Osteocyte (in vitro differentiated cells): ENCODE data around the gene UGP2. TPM values are rescaled to one million over a fixed set of nuclear protein-coding genes. Genes with fewer than 3 reads are reported as not detected.

Experiments used
- DNase-seq: peaks from one replicate; pipeline ENCODE4 v3.0.0; 2021; ENCODE audit warnings: mixed read lengths; ENCODE audit not compliant: unreplicated experiment; ENCODE audit errors: extremely low spot score
- H3K27ac Mint-ChIP-seq: one replicate; pipeline ENCODE4 v1.8.0; 2021; ENCODE audit warnings: mild to moderate bottlenecking, mixed read lengths; ENCODE audit not compliant: unreplicated experiment
- H3K27me3 Mint-ChIP-seq: one replicate; pipeline ENCODE4 v1.8.0; 2021; ENCODE audit warnings: mixed read lengths; ENCODE audit not compliant: unreplicated experiment
- H3K36me3 Mint-ChIP-seq: one replicate; pipeline ENCODE4 v1.8.0; 2021; ENCODE audit warnings: mixed read lengths; ENCODE audit not compliant: unreplicated experiment
- H3K4me1 Mint-ChIP-seq: one replicate; pipeline ENCODE4 v1.8.0; 2021; ENCODE audit warnings: mixed read lengths; ENCODE audit not compliant: unreplicated experiment
- H3K4me3 Mint-ChIP-seq: one replicate; pipeline ENCODE4 v1.8.0; 2021; ENCODE audit warnings: mild to moderate bottlenecking, moderate library complexity, mixed read lengths; ENCODE audit not compliant: unreplicated experiment
- H3K9me3 Mint-ChIP-seq: one replicate; pipeline ENCODE4 v1.8.0; 2021; ENCODE audit warnings: mixed read lengths; ENCODE audit not compliant: unreplicated experiment
- CTCF ChIP-seq: fragments of 200-600 bp; sonication (generic); IDR thresholded peaks from 2 replicates; pipeline ENCODE4 v1.5.0; 2021; ENCODE audit warnings: antibody characterized with exemption, mild to moderate bottlenecking, moderate library complexity
- total RNA-seq: library from RNA; stranded (reverse); gene quantifications from 2 replicates; pipeline ENCODE4 v1.2.1, GENCODE V29; 2021

The UGP2 gene
- total RNA-seq, 1 donor from 2014 or later: 109 TPM

- peak overlapping the region; percentile 42 for H3K4me3 Mint-ChIP-seq
- peak overlapping the region; percentile 95 for H3K27ac Mint-ChIP-seq
- no peak for TF ChIP-seq CTCF
- H3K27me3 Mint-ChIP-seq: no peaks in the 10 kb centered on the region
- peaks cover 85% of the 10 kb centered on the region for H3K4me1 Mint-ChIP-seq
- DNase-seq: no peak
- peaks cover 2% of the 10 kb centered on the region for H3K36me3 Mint-ChIP-seq
- H3K9me3 Mint-ChIP-seq: no peaks in the 10 kb centered on the region
These were observed 8.5 kb downstream of the UGP2 start for GRCh38 chr2:63850204-63850571.

DNA sequence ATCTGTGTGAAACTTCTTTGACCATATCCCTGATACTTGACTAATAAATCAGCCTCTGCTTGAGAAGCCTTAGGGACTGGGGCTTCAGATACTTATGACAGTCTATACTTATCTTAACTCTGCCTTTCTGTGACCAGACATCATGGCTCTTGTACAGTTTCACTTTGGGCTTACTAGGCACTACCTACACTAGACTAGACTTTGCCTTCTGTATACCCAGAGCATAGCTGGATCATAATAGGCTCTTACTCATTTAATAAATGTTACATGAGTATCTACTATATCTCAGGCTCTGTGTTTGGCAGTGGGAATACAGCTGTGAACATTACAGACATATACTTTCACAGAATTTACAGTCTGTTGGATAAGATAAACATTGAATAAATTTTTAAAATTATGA is 9.0 kb downstream of the UGP2 start:
- no peak for DNase-seq
- H3K27me3 Mint-ChIP-seq: no peaks in the 10 kb centered on the region
- no peak for TF ChIP-seq CTCF
- H3K4me3 Mint-ChIP-seq: no peak overlapping the region
- H3K4me1 Mint-ChIP-seq: peaks cover 80% of the 10 kb centered on the region
- H3K36me3 Mint-ChIP-seq: peaks cover 2% of the 10 kb centered on the region
- no peaks in the 10 kb centered on the region for H3K9me3 Mint-ChIP-seq
- H3K27ac Mint-ChIP-seq: peak overlapping the region; percentile 2

DNA sequence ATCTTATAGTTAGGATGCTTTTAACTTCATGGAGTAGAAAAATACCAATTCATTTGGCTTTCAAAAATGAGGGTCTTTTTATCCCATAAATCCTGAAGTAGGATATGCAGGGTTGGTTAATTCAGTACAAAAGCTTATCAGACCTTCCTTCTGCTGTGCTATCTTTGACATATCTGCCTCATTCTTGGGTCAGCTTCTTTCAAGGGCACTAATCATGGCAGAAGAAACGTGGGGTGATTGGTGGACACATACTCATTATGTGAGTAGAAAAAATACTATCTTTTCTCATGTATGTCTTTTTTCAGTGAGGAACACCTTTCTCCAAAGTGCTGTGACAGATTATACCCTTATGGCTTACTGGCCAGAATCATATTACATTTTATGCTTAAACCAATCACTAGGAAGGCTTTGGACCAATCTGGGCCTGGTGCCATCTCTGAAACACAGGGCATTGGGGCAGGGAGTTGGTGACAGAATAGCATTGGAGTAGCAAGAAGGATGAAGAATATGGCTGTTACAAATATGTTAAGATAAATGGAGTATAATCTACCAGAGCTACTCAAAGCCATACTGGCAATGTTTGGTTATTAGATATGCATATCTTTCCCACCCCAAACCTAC is 10.1 kb downstream of the UGP2 start:
- no peak for TF ChIP-seq CTCF
- Mint-ChIP-seq H3K36me3 (peaks cover 6% of the 10 kb centered on the region), H3K27ac (no peak overlapping the region), H3K9me3 (no peaks in the 10 kb centered on the region), H3K27me3 (no peaks in the 10 kb centered on the region), H3K4me3 (no peak overlapping the region), H3K4me1 (peaks cover 70% of the 10 kb centered on the region)
- no peak for DNase-seq

DNA sequence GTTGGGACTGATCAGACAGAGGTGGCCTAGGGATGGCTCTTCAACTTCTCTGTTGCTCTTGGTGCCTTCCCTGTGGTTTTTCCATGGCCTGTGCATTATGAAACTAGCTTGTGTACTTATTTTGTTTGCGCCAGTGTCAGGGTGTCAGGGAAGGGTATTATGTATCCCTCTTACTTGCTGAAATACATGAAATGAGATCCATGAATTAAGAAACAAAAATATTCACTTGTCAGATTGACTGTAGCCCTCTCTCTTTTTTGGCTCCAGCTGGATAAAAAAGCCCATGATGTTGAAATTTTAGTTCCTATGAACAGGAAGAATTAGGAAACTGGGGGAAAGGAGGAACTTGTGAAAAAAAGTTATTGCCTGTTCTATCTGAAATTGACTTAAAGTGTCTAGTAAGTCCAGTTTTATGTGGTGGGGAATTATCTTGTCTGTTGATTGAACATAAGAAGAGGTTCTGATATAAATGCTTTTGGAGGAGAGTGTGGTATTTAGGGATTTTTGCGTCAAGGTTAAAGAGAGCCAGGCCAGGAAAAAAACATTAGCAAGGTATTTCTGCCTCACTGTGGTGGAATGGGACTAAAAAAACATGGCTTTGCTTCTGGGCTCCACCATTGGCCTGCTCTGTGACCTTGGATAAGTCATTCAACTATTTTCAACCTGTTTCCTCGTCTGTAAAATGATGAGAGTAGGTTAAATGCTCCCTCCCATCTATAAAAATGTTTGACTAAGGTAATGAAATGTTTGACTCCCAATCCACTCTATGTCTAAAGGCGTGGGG is 12.0 kb downstream of the UGP2 start:
- Mint-ChIP-seq H3K4me1 (peaks cover 56% of the 10 kb centered on the region), H3K9me3 (no peaks in the 10 kb centered on the region), H3K27ac (peak overlapping the region; percentile 71), H3K27me3 (no peaks in the 10 kb centered on the region), H3K36me3 (peaks cover 14% of the 10 kb centered on the region), H3K4me3 (no peak overlapping the region)
- no peak for DNase-seq
- TF ChIP-seq CTCF: no peak
